SK-N-SH treated with all-trans-retinoic acid at 6 μM for 48 hours (cell line): Measurements from ENCODE around the gene STARD9.

ENCODE experiments used
- ATAC-seq: fragments of 200-7000 bp; cut with Tn5 transposase; 3 replicates; pipeline ENCODE4 v1.9.1; 2020; ENCODE audit warnings: mild to moderate bottlenecking, moderate library complexity
- ARNTL ChIP-seq: fragments of 450-650 bp; formaldehyde crosslinking; IDR thresholded peaks from 2 replicates; pipeline ENCODE4 v1.5.0; 2020; ENCODE audit warnings: low read depth, mild to moderate bottlenecking, moderate library complexity, borderline replicate concordance
- BACH2 ChIP-seq: fragments of 250-450 bp; sonication (Bioruptor Pico); IDR thresholded peaks from 2 replicates; pipeline ENCODE4 v1.9.0; 2021; ENCODE audit warnings: mild to moderate bottlenecking, borderline replicate concordance
- CSDC2 ChIP-seq: fragments of 250-450 bp; sonication (Bioruptor Pico); IDR thresholded peaks from 2 replicates; pipeline ENCODE4 v1.5.0; 2020; ENCODE audit warnings: mild to moderate bottlenecking, moderate library complexity
- GLIS3 ChIP-seq: fragments of 250-450 bp; sonication (Bioruptor Pico); IDR thresholded peaks from 2 replicates; pipeline ENCODE4 v1.5.0; 2020; ENCODE audit warnings: mild to moderate bottlenecking, moderate library complexity
- ISL1 ChIP-seq: fragments of 250-450 bp; sonication (Bioruptor Pico); IDR thresholded peaks from 2 replicates; pipeline ENCODE4 v2.1.2; 2022; ENCODE audit warnings: mild to moderate bottlenecking, moderate library complexity
- OSR1 ChIP-seq: fragments of 250-450 bp; sonication (Bioruptor Pico); IDR thresholded peaks from 2 replicates; pipeline ENCODE4 v1.8.0; 2022; ENCODE audit warnings: moderate library complexity, mild to moderate bottlenecking, inconsistent platforms
- PPARA ChIP-seq: fragments of 250-450 bp; sonication (Bioruptor Pico); IDR thresholded peaks from 2 replicates; pipeline ENCODE4 v1.5.0; 2020; ENCODE audit warnings: mild to moderate bottlenecking, borderline replicate concordance
- RARB ChIP-seq: fragments of 250-450 bp; sonication (Bioruptor Pico); IDR thresholded peaks from 2 replicates; pipeline ENCODE4 v1.8.0; 2021; ENCODE audit warnings: mild to moderate bottlenecking, moderate library complexity
- SNAI2 ChIP-seq: fragments of 250-450 bp; sonication (Bioruptor Pico); IDR thresholded peaks from 2 replicates; pipeline ENCODE4 v1.5.0; 2020; ENCODE audit warnings: mild to moderate bottlenecking, moderate library complexity
- TCF4 ChIP-seq: fragments of 250-450 bp; sonication (Bioruptor Pico); IDR thresholded peaks from 2 replicates; pipeline ENCODE4 v1.8.0; 2021; ENCODE audit warnings: mild to moderate bottlenecking, moderate library complexity, borderline replicate concordance
- TOX ChIP-seq: fragments of 250-450 bp; sonication (Bioruptor Pico); IDR thresholded peaks from 2 replicates; pipeline ENCODE4 v1.8.0; 2021; ENCODE audit warnings: mild to moderate bottlenecking, moderate library complexity, borderline replicate concordance
- ZC3H10 ChIP-seq: fragments of 250-450 bp; sonication (Bioruptor Pico); IDR thresholded peaks from 2 replicates; pipeline ENCODE4 v1.5.1; 2021; ENCODE audit warnings: mild to moderate bottlenecking, moderate library complexity
- ZFP3 ChIP-seq: fragments of 250-450 bp; sonication (Bioruptor Pico); IDR thresholded peaks from 2 replicates; pipeline ENCODE4 v1.5.0; 2020; ENCODE audit warnings: mild to moderate bottlenecking, moderate library complexity
- ZNF565 ChIP-seq: fragments of 450-650 bp; formaldehyde crosslinking; conservative IDR thresholded peaks from 2 replicates; pipeline ENCODE4 v1.5.0; 2020; ENCODE audit warnings: low read depth, mild to moderate bottlenecking, moderate library complexity
- ZNF70 ChIP-seq: fragments of 450-650 bp; formaldehyde crosslinking; IDR thresholded peaks from 2 replicates; pipeline ENCODE4 v1.5.0; 2020; ENCODE audit warnings: mild to moderate bottlenecking, moderate library complexity
- TF ChIP-seq, protein P1 (sequence below): fragments of 250-450 bp; sonication (Bioruptor Pico); IDR thresholded peaks from 2 replicates; pipeline ENCODE4 v1.5.1; 2020; ENCODE audit warnings: low read depth, mild to moderate bottlenecking, moderate library complexity
- TF ChIP-seq, protein P2 (sequence below): fragments of 250-450 bp; sonication (Bioruptor Pico); IDR thresholded peaks from 2 replicates; pipeline ENCODE4 v1.8.0; 2021; ENCODE audit warnings: low read depth, mild to moderate bottlenecking, moderate library complexity, borderline replicate concordance
- TF ChIP-seq, protein P3 (sequence below): fragments of 250-450 bp; sonication (Bioruptor Pico); IDR thresholded peaks from 2 replicates; pipeline ENCODE4 v1.8.0; 2020; ENCODE audit warnings: mild to moderate bottlenecking, moderate library complexity, borderline replicate concordance
- TF ChIP-seq, protein P4 (sequence below): fragments of 250-450 bp; sonication (Bioruptor Pico); IDR thresholded peaks from 2 replicates; pipeline ENCODE4 v1.5.1; 2021; ENCODE audit warnings: mild to moderate bottlenecking, moderate library complexity

The STARD9 gene

DNA sequence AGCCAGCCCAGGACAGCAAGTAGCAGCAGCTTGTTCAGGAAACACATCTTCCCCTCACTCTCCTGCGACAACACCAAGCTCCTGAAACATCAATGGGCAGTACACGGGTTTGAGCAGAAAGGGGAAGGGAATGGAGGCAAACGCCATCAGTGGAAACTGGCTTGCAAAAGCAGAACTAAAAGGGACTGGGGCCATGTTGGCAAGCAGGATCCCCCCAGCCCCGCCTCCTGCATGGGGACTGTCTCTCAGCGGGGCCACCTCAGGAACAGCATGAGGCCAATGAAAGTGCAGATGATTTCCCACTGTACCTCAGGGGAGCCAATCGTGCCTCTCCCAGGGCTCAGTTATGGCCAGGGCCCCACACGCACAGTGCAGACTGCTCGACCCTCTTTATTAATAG is 154.7 kb downstream of the STARD9 start:
- no peak for ATAC-seq
- TF ChIP-seq CSDC2 (CRISPR knock-in tag) (no peak), OSR1 (CRISPR knock-in tag) (no peak), TOX (CRISPR knock-in tag) (no peak), GLIS3 (CRISPR knock-in tag) (no peak), TCF4 (no peak), ZFP3 (no peak), RARB (no peak), SNAI2 (CRISPR knock-in tag) (no peak), ZNF70 (no peak), BACH2 (CRISPR knock-in tag) (no peak), ARNTL (CRISPR knock-in tag) (no peak)
- TF ChIP-seq, protein P1, sequence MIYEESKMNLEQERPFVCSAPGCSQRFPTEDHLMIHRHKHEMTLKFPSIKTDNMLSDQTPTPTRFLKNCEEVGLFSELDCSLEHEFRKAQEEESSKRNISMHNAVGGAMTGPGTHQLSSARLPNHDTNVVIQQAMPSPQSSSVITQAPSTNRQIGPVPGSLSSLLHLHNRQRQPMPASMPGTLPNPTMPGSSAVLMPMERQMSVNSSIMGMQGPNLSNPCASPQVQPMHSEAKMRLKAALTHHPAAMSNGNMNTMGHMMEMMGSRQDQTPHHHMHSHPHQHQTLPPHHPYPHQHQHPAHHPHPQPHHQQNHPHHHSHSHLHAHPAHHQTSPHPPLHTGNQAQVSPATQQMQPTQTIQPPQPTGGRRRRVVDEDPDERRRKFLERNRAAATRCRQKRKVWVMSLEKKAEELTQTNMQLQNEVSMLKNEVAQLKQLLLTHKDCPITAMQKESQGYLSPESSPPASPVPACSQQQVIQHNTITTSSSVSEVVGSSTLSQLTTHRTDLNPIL = no peak
- TF ChIP-seq, protein P2, sequence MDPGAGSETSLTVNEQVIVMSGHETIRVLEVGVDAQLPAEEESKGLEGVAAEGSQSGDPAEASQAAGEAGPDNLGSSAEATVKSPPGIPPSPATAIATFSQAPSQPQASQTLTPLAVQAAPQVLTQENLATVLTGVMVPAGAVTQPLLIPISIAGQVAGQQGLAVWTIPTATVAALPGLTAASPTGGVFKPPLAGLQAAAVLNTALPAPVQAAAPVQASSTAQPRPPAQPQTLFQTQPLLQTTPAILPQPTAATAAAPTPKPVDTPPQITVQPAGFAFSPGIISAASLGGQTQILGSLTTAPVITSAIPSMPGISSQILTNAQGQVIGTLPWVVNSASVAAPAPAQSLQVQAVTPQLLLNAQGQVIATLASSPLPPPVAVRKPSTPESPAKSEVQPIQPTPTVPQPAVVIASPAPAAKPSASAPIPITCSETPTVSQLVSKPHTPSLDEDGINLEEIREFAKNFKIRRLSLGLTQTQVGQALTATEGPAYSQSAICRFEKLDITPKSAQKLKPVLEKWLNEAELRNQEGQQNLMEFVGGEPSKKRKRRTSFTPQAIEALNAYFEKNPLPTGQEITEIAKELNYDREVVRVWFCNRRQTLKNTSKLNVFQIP (CRISPR knock-in tag) = no peak

DNA sequence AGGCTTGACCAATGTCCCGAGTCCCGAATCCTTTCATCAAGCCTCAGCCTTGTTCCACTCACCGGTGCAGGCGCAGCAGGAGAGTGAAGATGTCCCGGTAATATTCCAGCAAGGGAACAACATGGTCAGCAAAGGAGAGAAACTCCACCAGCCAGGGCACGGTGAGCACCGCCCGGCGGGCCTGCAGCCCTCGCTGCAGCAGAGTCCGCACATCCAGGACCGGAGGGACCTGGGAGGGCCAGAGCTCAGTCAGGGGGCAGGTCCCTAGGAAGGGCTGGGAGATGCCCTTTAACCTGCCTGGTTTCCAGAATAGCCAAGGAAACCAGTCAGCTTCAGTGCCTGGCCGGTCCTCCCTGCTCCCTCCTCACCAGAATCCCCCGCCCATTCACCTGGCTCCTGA is 155.1 kb downstream of the STARD9 start:
- ATAC-seq = no peak
- TF ChIP-seq, protein P2 (CRISPR knock-in tag) = no peak
- TF ChIP-seq CSDC2 (CRISPR knock-in tag) (no peak), TCF4 (no peak), PPARA (CRISPR knock-in tag) (no peak), ZNF565 (no peak)
- TF ChIP-seq, protein P3, sequence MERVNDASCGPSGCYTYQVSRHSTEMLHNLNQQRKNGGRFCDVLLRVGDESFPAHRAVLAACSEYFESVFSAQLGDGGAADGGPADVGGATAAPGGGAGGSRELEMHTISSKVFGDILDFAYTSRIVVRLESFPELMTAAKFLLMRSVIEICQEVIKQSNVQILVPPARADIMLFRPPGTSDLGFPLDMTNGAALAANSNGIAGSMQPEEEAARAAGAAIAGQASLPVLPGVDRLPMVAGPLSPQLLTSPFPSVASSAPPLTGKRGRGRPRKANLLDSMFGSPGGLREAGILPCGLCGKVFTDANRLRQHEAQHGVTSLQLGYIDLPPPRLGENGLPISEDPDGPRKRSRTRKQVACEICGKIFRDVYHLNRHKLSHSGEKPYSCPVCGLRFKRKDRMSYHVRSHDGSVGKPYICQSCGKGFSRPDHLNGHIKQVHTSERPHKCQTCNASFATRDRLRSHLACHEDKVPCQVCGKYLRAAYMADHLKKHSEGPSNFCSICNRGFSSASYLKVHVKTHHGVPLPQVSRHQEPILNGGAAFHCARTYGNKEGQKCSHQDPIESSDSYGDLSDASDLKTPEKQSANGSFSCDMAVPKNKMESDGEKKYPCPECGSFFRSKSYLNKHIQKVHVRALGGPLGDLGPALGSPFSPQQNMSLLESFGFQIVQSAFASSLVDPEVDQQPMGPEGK (CRISPR knock-in tag) = no peak
- TF ChIP-seq, protein P4, sequence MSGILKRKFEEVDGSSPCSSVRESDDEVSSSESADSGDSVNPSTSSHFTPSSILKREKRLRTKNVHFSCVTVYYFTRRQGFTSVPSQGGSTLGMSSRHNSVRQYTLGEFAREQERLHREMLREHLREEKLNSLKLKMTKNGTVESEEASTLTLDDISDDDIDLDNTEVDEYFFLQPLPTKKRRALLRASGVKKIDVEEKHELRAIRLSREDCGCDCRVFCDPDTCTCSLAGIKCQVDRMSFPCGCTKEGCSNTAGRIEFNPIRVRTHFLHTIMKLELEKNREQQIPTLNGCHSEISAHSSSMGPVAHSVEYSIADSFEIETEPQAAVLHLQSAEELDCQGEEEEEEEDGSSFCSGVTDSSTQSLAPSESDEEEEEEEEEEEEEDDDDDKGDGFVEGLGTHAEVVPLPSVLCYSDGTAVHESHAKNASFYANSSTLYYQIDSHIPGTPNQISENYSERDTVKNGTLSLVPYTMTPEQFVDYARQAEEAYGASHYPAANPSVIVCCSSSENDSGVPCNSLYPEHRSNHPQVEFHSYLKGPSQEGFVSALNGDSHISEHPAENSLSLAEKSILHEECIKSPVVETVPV (CRISPR knock-in tag) = no peak
- TF ChIP-seq, protein P1 = no peak
- TF ChIP-seq, all 23 proteins: peak for 0

DNA sequence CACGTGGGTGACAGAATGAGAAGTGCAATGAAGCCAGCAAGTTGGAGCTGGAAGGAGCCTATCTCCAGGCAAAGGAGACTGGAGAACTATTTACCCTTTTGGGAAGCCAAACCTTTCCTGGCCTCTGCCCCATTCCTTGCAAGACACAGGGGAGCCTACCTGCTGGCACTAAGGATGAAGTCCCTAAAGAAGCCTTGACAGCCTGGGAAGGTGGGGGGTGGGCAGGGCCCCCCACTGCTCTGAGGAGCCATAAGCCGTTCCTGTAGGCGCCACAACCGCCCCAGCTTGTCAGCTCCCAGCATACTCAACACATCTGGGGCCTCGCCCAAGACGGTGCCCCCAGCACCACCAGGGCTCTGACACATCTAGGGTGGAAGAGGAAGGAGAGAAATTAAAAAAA is 156.1 kb downstream of the STARD9 start:
- no peak for TF ChIP-seq TOX (CRISPR knock-in tag)
- TF ChIP-seq, all 23 proteins: peak for 0
- no peak for ATAC-seq

DNA sequence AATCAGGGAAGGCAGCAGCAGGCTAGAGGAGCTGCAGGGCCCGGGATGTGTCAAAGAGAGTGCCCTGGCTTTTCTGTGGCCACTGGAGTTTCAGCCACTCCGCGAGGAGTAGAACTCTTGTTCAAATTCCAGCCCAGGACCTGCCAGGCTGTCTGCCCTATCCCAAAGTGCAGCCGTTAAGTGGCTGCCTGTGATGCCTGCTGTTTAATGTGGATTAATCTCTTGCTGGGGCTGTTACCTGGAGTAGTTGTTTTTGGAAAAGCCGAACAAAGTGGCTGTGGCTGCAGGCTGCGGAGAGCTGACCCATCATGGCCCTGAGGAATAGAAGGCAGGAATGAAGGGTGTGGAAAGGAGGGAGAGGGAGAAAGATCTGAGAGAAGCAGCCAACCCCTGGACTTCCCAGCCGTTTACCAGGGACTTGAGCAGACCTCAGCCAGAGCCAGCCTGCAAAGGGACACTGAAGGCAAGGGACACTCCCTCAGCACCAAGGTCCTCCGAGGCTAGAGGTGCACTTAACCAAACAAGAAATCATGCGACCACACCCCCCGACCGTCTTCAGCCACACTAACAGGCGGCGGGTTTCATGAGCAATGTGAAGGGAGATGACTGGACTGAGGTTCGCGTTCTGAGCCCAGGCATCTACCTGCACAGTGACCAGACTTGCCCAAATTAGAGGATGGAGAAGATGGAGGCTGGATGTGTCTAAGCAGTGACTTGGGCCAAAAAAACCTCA is 156.9 kb downstream of the STARD9 start:
- TF ChIP-seq, protein P4 (CRISPR knock-in tag) = no peak
- TF ChIP-seq SNAI2 (CRISPR knock-in tag) (no peak), PPARA (CRISPR knock-in tag) (no peak), ISL1 (no peak), ZC3H10 (no peak), TCF4 (no peak), ZNF70 (no peak), ARNTL (CRISPR knock-in tag) (no peak)
- TF ChIP-seq, all 23 proteins: peak for 0
- ATAC-seq = no peak
